Hepatocyte (in vitro differentiated cells): Measurements from ENCODE around the gene NMRK1.

Experiments
- CTCF ChIP-seq: fragments of 200-600 bp; sonication (generic); IDR thresholded peaks from 2 replicates; pipeline ENCODE4 v1.5.1; 2016; ENCODE audit warnings: antibody characterized with exemption, mild to moderate bottlenecking; ENCODE audit not compliant: poor library complexity
- EZH2phosphoT487 ChIP-seq: fragments of 200-600 bp; sonication (generic); IDR thresholded peaks from one replicate; pipeline ENCODE4 v1.6.1; 2018; ENCODE audit warnings: antibody characterized with exemption, mild to moderate bottlenecking, low read depth, moderate library complexity; ENCODE audit not compliant: unreplicated experiment, severe bottlenecking

DNA sequence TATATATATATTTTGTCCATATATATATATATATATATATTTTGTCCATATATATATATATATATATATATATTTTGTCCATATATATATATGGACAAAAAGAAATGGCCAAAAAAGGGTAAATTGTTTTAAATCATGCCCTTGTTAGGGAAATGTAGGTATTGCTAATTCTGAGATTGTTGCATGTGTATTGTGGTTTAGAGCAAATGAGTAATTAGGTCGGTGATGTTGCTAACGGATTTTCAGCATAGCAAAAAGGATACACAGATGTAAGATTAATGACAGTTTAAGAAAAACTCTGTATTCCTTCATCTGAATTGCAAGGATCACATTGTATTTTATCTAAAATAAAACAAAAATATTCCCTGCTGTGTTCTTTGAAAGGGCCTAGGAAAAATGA lies 40.6 kb upstream of the NMRK1 start:
- no peak for TF ChIP-seq CTCF
- TF ChIP-seq EZH2phosphoT487 = no peak
